Endometrial microvascular endothelial cells (primary cell): Measurements from ENCODE around the gene GPR143. TPM values are rescaled to one million over a fixed set of nuclear protein-coding genes. Genes with fewer than 3 reads are reported as not detected.

Source experiments
- in situ Hi-C: cut with HindIII; loops from 2 replicates; pipeline ENCODE4 v1.10.0; 2017; ENCODE audit warnings: low sequenced_read_pairs, low pct_unique_long_range_greater_than_20kb; ENCODE audit errors: inconsistent ontology term
- total RNA-seq: library from RNA; depleted of rRNA; stranded (reverse); fragments of >200 nt; gene quantifications from one replicate; pipeline ENCODE4 v1.2.3, GENCODE V29; 2015; ENCODE audit errors: inconsistent ontology term

The GPR143 gene
- total RNA-seq, 1 donor from 2014 or later: 2.4 TPM

DNA sequence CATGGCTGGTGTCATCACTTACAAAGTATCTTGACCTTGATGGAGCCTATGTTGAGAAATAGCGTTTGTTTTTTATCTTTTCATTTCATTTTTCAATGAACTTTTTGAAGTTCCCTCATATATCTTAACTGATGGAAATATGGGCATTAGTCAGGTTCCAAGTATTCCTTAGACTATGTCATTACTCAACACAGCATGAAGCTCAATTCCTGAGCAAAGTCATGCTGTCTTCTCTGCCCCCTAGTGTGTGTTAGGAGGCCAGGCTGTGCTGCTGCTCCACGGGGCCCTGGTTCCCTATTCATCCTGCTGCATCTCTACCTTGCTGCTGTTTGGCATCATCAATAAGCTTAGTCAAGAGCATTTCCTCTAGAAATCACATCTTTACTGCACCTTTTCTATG is 40.9 kb downstream of the GPR143 start:
- in situ Hi-C loops: no loop called here

DNA sequence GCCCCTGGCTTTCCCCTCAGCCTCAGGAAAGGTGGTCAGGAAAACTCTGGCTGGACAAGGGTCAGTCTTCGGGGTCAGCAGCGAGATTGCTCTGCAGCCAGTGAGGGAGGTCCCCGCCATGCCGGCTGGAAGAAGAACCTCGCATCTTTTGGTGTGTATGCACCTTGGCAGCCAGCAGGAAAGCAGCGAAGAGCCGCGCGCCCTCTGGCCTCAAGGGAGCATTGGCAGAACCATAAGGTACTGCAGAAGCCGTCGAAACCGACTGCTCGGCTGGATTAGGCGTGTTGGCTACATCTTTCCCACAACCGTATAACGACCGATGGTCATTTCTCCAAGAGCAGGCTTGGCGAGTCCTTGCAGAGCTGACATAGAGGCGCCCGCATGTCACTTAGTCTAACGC is 48.3 kb downstream of the GPR143 start:
- in situ Hi-C loops: no loop called here

GRCh38 chrX:9710332-9710731 is 55.3 kb downstream of the GPR143 start:
- in situ Hi-C loops: no loop called here

GRCh38 chrX:9708923-9709553 is 56.6 kb downstream of the GPR143 start:
- in situ Hi-C loops: no loop called here

DNA sequence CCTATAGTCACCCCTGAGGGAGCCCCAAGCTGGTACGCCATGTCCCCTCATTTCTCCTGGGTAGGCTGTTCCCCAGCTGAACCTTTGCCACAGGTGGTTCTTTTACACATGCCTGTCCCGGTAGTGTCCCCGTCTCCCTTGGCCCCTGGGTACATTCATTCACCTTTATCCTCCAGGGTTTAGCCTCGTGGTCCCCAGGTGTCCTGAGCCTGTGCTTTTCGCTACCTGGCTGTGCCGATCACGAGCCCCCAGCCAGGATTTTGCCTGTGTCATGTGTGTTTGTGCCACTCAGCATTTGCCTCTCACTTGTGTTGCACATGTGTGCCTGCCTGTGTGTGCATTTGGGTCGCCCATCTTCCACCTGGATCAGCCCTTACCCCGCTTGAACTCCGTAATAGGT is 57.6 kb downstream of the GPR143 start:
- in situ Hi-C loops: no loop called here

- in situ Hi-C loops: no loop called here
These were observed 58.2 kb downstream of the GPR143 start for GRCh38 chrX:9707306-9708033.

DNA sequence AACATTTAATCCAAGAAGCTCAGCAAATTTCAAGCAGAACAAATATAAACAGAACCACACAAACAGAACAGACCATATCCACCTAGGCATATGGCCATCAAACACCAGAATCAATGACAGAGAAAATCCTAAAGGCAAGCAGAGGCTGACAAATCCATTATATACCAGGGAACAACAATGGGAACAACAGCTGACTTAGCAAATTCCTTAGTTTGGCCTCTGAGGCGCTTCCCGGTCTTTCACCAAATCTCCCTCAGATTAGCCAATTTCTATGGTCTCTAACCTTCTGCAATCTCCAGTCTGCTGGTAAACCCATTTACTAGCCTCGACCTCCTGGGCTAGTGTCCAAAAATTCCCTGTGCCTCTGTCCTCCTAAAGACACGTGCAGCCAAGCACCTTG is 59.2 kb downstream of the GPR143 start:
- in situ Hi-C loops: no loop called here

GRCh38 chrX:9704876-9705465 is 60.7 kb downstream of the GPR143 start:
- in situ Hi-C loops: no loop called here

DNA sequence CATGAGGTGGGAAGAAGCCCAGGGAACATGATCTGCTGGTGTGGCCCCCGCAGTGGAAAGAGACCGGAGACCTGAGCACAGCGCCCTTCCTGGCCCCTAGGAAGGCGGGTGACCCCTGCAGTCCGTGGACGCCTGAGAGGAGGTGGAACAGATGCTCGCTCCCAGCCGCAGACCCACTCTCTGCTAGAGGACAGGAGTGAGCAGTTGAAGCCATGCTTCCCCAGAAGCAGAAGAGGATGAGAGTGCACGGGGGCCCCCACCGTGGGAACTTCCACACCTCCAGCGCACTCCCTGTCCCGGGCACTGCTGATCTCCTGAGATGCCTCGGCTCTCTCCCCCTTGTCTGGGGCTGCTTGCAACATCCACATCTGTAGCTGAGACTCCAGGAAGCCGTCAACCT is 62.2 kb downstream of the GPR143 start:
- in situ Hi-C loops: no loop called here

DNA sequence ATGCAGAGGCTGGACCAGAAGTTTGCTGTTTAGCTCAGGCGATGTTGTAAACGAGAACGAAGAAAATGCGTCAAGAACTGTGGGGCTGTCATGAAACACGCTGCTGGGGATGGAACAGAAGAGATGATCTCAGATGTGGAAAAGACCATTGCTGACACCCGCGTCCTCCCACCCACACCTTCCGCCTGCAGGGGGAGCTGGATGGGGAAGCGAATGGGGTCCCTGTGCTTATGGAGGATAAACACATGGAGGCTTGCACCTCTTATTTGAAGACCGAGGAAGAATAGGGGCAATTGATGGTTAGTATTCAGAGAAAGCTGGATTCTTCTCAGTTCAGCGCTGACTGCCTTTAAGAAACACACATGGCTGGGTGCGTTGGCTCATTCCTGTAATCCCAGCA is 63.9 kb downstream of the GPR143 start:
- in situ Hi-C loops: no loop called here

DNA sequence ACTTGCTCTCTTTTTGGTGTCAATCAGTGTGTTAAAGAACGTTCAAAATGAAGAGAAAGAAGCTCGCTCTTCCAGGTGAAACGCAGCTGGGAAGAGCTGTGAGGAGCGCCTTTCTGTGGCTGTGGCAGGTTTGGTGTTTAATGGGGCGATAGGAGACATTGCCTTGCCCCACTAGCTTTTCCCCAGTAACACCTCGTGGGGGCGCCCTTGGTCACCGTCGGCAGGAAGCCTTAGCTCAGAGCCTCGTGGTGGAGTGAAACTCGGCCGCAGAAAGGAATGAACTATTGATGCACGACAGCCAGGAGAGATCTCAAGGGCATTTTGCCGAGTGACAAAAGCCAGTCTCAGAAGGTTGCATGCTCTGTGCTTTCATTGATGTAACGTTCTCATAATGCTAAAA is 65.1 kb downstream of the GPR143 start:
- in situ Hi-C loops: no loop called here

DNA sequence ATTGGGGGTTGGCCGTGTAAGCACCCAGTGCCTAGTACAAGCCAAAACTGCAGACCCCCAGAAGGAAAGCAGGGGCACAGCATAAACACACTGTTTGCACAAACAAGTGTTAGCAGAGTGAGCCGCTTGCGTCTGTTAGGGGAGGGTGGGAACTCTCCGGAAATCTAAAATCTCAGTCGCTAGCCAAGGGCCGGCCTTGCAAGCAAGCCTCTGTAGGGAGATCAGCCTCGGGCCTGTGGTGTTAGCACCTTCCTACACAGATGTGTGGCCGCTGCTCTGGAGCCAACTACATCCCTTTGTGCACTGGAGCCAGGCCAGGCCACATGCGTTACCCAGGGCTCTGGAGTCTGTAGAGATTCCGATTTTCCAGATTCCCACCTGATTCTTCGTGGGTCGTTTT is 67.1 kb downstream of the GPR143 start:
- in situ Hi-C loops: no loop called here

GRCh38 chrX:9693307-9694001 is 72.2 kb downstream of the GPR143 start:
- in situ Hi-C loops: no loop called here

DNA sequence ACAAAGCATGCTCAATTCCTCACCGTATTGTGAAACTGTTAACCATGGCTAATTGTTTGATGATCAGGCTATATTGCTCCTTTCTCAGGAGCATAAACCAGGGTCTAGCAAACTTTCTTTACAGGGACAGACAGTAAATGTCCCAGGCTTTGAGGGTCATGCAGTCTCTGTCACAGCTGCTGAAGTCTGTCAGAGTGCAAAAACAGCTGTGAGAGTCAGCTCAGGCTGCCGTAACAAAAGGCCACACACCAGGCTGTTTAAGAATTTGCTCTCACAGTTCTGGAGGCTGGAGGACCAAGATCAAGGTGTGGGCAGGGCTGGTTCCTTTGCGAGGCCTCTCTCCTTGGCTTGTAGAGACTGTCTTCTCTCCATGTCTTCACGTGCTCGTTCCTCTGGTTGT is 75.6 kb downstream of the GPR143 start:
- in situ Hi-C loops: no loop called here

- in situ Hi-C loops: no loop called here
These were observed 76.8 kb downstream of the GPR143 start for GRCh38 chrX:9688833-9689232.

- in situ Hi-C loops: no loop called here
These were observed 77.7 kb downstream of the GPR143 start for GRCh38 chrX:9687899-9688298.

GRCh38 chrX:9683350-9683749 is 82.3 kb downstream of the GPR143 start:
- in situ Hi-C loops: no loop called here

DNA sequence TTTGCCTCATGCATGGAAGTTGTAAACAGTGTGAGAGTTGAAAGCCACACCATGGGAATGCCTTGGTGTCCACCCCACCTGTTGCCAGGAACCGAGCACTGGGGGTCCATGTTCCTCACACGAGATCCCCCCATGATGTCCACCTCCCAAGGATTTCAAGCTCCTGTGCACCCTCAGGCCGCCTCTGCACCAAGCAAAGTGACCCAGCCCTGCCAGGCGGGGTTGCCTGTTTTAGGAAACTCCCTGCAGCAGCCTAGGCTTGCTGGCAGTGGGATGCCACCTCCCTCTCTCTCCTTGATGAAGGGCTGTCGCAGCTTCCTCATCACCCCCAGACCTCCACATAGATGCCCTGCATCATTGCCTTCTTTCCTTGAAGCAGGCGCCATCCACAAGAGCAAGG is 82.8 kb downstream of the GPR143 start:
- in situ Hi-C loops: no loop called here

GRCh38 chrX:9682456-9682855 is 83.2 kb downstream of the GPR143 start:
- in situ Hi-C loops: no loop called here

- in situ Hi-C loops: no loop called here
These were observed 84.2 kb downstream of the GPR143 start for GRCh38 chrX:9681422-9681821.
